GM12878 (cell line): ENCODE measurements around the gene TBC1D12. TPM values are rescaled to one million over a fixed set of nuclear protein-coding genes. Genes with fewer than 3 reads are reported as not detected.
"Not testable (repeated sequence)": the region's sequence is repeated elsewhere in the genome, so short reads cannot be mapped to it uniquely, and the experiment has no call there.

Experiments
- ATAC-seq: fragments of 200-7000 bp; cut with Tn5 transposase; 3 replicates; pipeline ENCODE4 v1.9.1; 2020; ENCODE audit warnings: mild to moderate bottlenecking, moderate library complexity
- BruUV-seq: library from RNA; stranded (reverse); fragments of 400-500 nt; replicated peaks from 2 replicates; lab custom pipeline; 2021; lab: Mats Ljungman, UMichigan
- CTCF ChIA-PET: fragments of 300-600 bp; sonication (Branson Sonifier 250); formaldehyde crosslinking; extraction: SDS; loops from one replicate; lab custom pipeline; 2021; ENCODE audit warnings: inconsistent platforms; lab: Yijun Ruan, JAX
- POLR2A ChIA-PET: fragments of 350-600 bp; formaldehyde crosslinking; extraction: SDS; loops from one replicate; lab custom pipeline; 2021; ENCODE audit warnings: inconsistent platforms; lab: Charles Lee
- RAD21 ChIA-PET: fragments of 300-600 bp; sonication (Branson Sonifier 250); formaldehyde crosslinking; loops from one replicate; lab custom pipeline; 2023; ENCODE audit warnings: antibody characterized with exemption; ENCODE audit not compliant: unreplicated experiment; lab: Charles Lee
- SMC1A ChIA-PET: fragments of 300-600 bp; sonication (Branson Sonifier 250); formaldehyde crosslinking; loops from one replicate; lab custom pipeline; 2023; ENCODE audit not compliant: unreplicated experiment, uncharacterized antibody; lab: Charles Lee
- DNase-seq: peaks from one replicate; pipeline ENCODE4 v3.0.0-alpha.2; 2011; ENCODE audit warnings: low read depth, low spot score
- FAIRE-seq: peaks from 3 replicates; lab custom pipeline; 2011; peaks lifted over from hg19 to GRCh38; lab: Jason Lieb, UNC
- H2AFZ ChIP-seq: 2 replicates; pipeline ENCODE4 v1.6.0; 2011; ENCODE audit warnings: low read depth, low read length, control low read depth; ENCODE audit not compliant: control insufficient read depth
- H3K27ac ChIP-seq: 2 replicates; pipeline ENCODE4 v1.5.1; 2011; ENCODE audit warnings: control low read depth; ENCODE audit not compliant: control insufficient read depth, insufficient read depth
- H3K27me3 ChIP-seq, 2 experiments: replicated peaks in 1 of 2; 2 replicates each; pipeline versions ENCODE4 v1.6.0 to v1.6.1; 2011; ENCODE audit warnings: low read length in 1 of 2; ENCODE audit not compliant: control insufficient read depth in 2 of 2, insufficient read depth in 2 of 2
- H3K36me3 ChIP-seq, 2 experiments: 2 replicates each; pipeline ENCODE4 v1.5.1; 2011; ENCODE audit warnings: low read length in 1 of 2; ENCODE audit not compliant: control insufficient read depth in 2 of 2, insufficient read depth in 2 of 2
- H3K4me1 ChIP-seq: 2 replicates; pipeline ENCODE4 v1.6.1; 2011; ENCODE audit warnings: mild to moderate bottlenecking, low read length, moderate library complexity, mixed read lengths; ENCODE audit not compliant: control insufficient read depth, insufficient read depth
- H3K4me2 ChIP-seq: 2 replicates; pipeline ENCODE4 v1.6.0; 2011; ENCODE audit warnings: control low read depth; ENCODE audit not compliant: control insufficient read depth, insufficient read depth
- H3K4me3 ChIP-seq: fragments of 200-600 bp; sonication (generic); 2 replicates; pipeline ENCODE4 v1.5.1; 2016
- H3K79me2 ChIP-seq: 2 replicates; pipeline ENCODE4 v1.6.0; 2011; ENCODE audit warnings: low read length; ENCODE audit not compliant: control insufficient read depth, insufficient read depth
- H3K9ac ChIP-seq: 2 replicates; pipeline ENCODE4 v1.8.0; 2011; ENCODE audit warnings: low read length, control low read depth, mixed read lengths; ENCODE audit not compliant: control insufficient read depth, insufficient read depth
- H3K9me3 ChIP-seq: replicated peaks from 3 replicates; pipeline ENCODE4 v1.5.1; 2011; ENCODE audit warnings: mild to moderate bottlenecking, low read length; ENCODE audit not compliant: control insufficient read depth, insufficient read depth
- H4K20me1 ChIP-seq: 2 replicates; pipeline ENCODE4 v1.6.0; 2011; ENCODE audit not compliant: control insufficient read depth, insufficient read depth
- CEBPZ ChIP-seq: fragments of 150-350 bp; IDR thresholded peaks from 2 replicates; pipeline ENCODE4 v1.6.1; 2016; ENCODE audit warnings: low read depth, low read length
- CHD2 ChIP-seq: IDR thresholded peaks from 2 replicates; pipeline ENCODE4 v1.6.1; 2011; ENCODE audit warnings: low read depth, low read length, improper control_type of control experiment, borderline replicate concordance
- IRF5 ChIP-seq: fragments of 450-650 bp; IDR thresholded peaks from 2 replicates; pipeline ENCODE4 v1.6.1; 2017; ENCODE audit warnings: borderline replicate concordance
- PAX8 ChIP-seq: fragments of 450-650 bp; IDR thresholded peaks from 2 replicates; pipeline ENCODE4 v1.6.1; 2017; ENCODE audit warnings: mild to moderate bottlenecking, moderate library complexity
- WGBS: methylation state at CpG from one replicate; pipeline ENCODE4 v1.1.6; 2016; ENCODE audit warnings: low lambda C conversion rate; ENCODE audit not compliant: insufficient replicate concordance, insufficient coverage; ENCODE audit errors: missing lambda C conversion rate; 5-methylcytosine and 5-hydroxymethylcytosine counted together
- in situ Hi-C: fragments of 300-500 bp; cut with MboI; formaldehyde crosslinking; loops from 9 replicates; pipeline ENCODE4 v1.14.3; 2018; ENCODE audit warnings: mixed read lengths
- intact Hi-C: fragments of 100-400 bp; cut with micrococcal nuclease; formaldehyde crosslinking; loops from one replicate; pipeline ENCODE4 v1.14.2; 2022; ENCODE audit not compliant: unreplicated experiment
- polyA plus RNA-seq, 11 experiments: library from polyadenylated mRNA; depleted of rRNA in 4 of 11; unstranded in 6 of 11; stranded (reverse) in 5 of 11; fragments of >200 nt; fragmentation: Nextera tagmentation in 4 of 11; fragmentation: Illumina TruSeq in 1 of 11; extraction: Ambion mirVana in 4 of 11; extraction: Trizol in 1 of 11; gene quantifications; 1 replicate in 1 of 11; 2 replicates in 10 of 11; pipeline versions ENCODE4 v1.2.1 to v1.2.3, GENCODE V29; 2011 to 2016; ENCODE audit warnings: inconsistent platforms in 2 of 11, missing spikeins in 2 of 11, low read depth in 1 of 11
- total RNA-seq, 4 experiments: library from RNA; depleted of rRNA in 3 of 4; stranded (reverse); fragments of >200 nt in 3 of 4; fragmentation: Illumina TruSeq in 1 of 4; extraction: Trizol in 1 of 4; gene quantifications; 2 replicates each; pipeline versions ENCODE4 v1.2.1 to v1.2.3, GENCODE V29; 2013 to 2021

The TBC1D12 gene
- total and polyA plus RNA-seq, 10 of the 15 experiments (the other 5 are each of a cell fraction or from before 2014, with no cell fraction given): 2.6 to 7.5 (median 3.8) TPM

- intact Hi-C loops, POLR2A ChIA-PET, H3K27ac ChIP-seq, H3K9me3 ChIP-seq, H3K4me3 ChIP-seq, H3K9ac ChIP-seq, RAD21 ChIA-PET, BruUV-seq, ATAC-seq, H3K79me2 ChIP-seq, H4K20me1 ChIP-seq, DNase-seq, H3K36me3 ChIP-seq, in situ Hi-C loops, SMC1A ChIA-PET, H3K27me3 ChIP-seq, H2AFZ ChIP-seq, H3K4me2 ChIP-seq, H3K4me1 ChIP-seq, FAIRE-seq, CTCF ChIA-PET: not testable (repeated sequence)
- 100% methylated on average over 12 of the region's 13 CpGs for WGBS
Measured at GRCh38 chr10:94567714-94568307, 165.5 kb downstream of the TBC1D12 start.

GRCh38 chr10:94571081-94571480 lies 168.7 kb downstream of the TBC1D12 start:
- no peaks in the 10 kb centered on the region for H3K79me2 ChIP-seq
- no TSS peak for BruUV-seq
- TF ChIP-seq IRF5 (no peak), CEBPZ (no peak), PAX8 (no peak), CHD2 (no peak)

More at GRCh38 chr10:94571081-94571480, 168.7 kb downstream of the TBC1D12 start:
- in situ Hi-C loops (no loop called here), intact Hi-C loops (no loop called here)
- DNase-seq: no peak
- CTCF ChIA-PET: interaction anchor here (0.6 kb wide), 1 partner anchor 8 kb away, joined by 3 read pairs; no protein-coding TSS in a partner anchor
- Histone ChIP-seq H3K27me3 (no peaks in the 10 kb centered on the region), H3K4me3 (no peak overlapping the region), H2AFZ (no peak overlapping the region), H3K27ac (no peak overlapping the region), H3K4me2 (no peak overlapping the region), H3K36me3 (peaks cover 3 to 4% of the 10 kb centered on the region in 2 experiments; a peak in 3 of 4 replicates), H4K20me1 (no peaks in the 10 kb centered on the region), H3K9me3 (no peaks in the 10 kb centered on the region), H3K4me1 (no peaks in the 10 kb centered on the region), H3K9ac (no peak overlapping the region)
- SMC1A ChIA-PET: no interaction called here
- no peak for ATAC-seq
- FAIRE-seq: no peak
- RAD21 ChIA-PET: no interaction called here
- POLR2A ChIA-PET: no interaction called here
